SU-DHL-6 (cell line): ENCODE results near the gene SOD1.

Experiments
- H2AFZ ChIP-seq: fragments of 200-600 bp; sonication (generic); 2 replicates; pipeline ENCODE4 v1.6.1; 2014; ENCODE audit warnings: low read depth, mild to moderate bottlenecking, moderate library complexity, mixed read lengths, antibody characterized with exemption, low read length; ENCODE audit not compliant: severe bottlenecking
- H3F3A ChIP-seq: fragments of 200-600 bp; shearing (Covaris generic); 2 replicates; pipeline ENCODE4 v1.6.0; 2016; ENCODE audit warnings: antibody characterized with exemption, mild to moderate bottlenecking; ENCODE audit not compliant: insufficient read depth
- H3K27ac ChIP-seq: fragments of 200-600 bp; sonication (generic); 2 replicates; pipeline ENCODE4 v1.5.1; 2016; ENCODE audit warnings: low read depth, mild to moderate bottlenecking, low read length, moderate library complexity, mixed read lengths
- H3K27me3 ChIP-seq: fragments of 200-600 bp; sonication (generic), shearing (Covaris generic); 2 replicates; pipeline ENCODE4 v1.6.0; 2014; ENCODE audit warnings: mild to moderate bottlenecking, low read length
- H3K36me3 ChIP-seq: fragments of 200-600 bp; sonication (generic); 2 replicates; pipeline ENCODE4 v1.6.1; 2014; ENCODE audit warnings: mild to moderate bottlenecking, low read length, mixed read lengths
- H3K4me2 ChIP-seq: fragments of 300-600, 200-600 bp; shearing (Covaris generic), sonication (generic); 2 replicates; pipeline ENCODE4 v1.6.0; 2014; ENCODE audit warnings: low read length, low read depth, mild to moderate bottlenecking; ENCODE audit not compliant: poor library complexity, severe bottlenecking
- H3K4me3 ChIP-seq: fragments of 200-600 bp; sonication (generic); 2 replicates; pipeline ENCODE4 v1.5.1; 2014; ENCODE audit warnings: antibody characterized with exemption, low read length, mild to moderate bottlenecking, mixed read lengths; ENCODE audit not compliant: insufficient read depth, poor library complexity, severe bottlenecking
- H3K79me2 ChIP-seq: fragments of 200-600 bp; sonication (generic); 2 replicates; pipeline ENCODE4 v1.6.1; 2014; ENCODE audit warnings: mild to moderate bottlenecking, low read length, moderate library complexity; ENCODE audit not compliant: insufficient read depth
- H3K9ac ChIP-seq: fragments of 200-600 bp; sonication (generic); 2 replicates; pipeline ENCODE4 v1.7.0; 2014; ENCODE audit warnings: mild to moderate bottlenecking, low read length
- H3K9me2 ChIP-seq: fragments of 200-600 bp; sonication (generic); replicated peaks from 2 replicates; pipeline ENCODE4 v1.6.1; 2014; ENCODE audit warnings: low read length; ENCODE audit not compliant: insufficient read depth
- H3K9me3 ChIP-seq: fragments of 200-600 bp; sonication (generic); 2 replicates; pipeline ENCODE4 v1.6.1; 2014; ENCODE audit warnings: low read length, mixed read lengths; ENCODE audit not compliant: insufficient read depth
- H4K20me1 ChIP-seq: fragments of 200-600 bp; sonication (generic); 2 replicates; pipeline ENCODE4 v1.6.1; 2014; ENCODE audit warnings: low read depth, mild to moderate bottlenecking, antibody characterized with exemption, low read length, moderate library complexity, mixed read lengths
- CTCF ChIP-seq: fragments of 200-600 bp; sonication (generic); IDR thresholded peaks from one replicate; pipeline ENCODE4 v1.5.1; 2017; ENCODE audit warnings: antibody characterized with exemption, mild to moderate bottlenecking, low read length, moderate library complexity; ENCODE audit not compliant: insufficient read depth, poor library complexity, severe bottlenecking
- EZH2phosphoT487 ChIP-seq: fragments of 200-600 bp; sonication (generic), shearing (Covaris generic); conservative IDR thresholded peaks from 2 replicates; pipeline ENCODE4 v1.6.1; 2018; ENCODE audit warnings: mild to moderate bottlenecking, antibody characterized with exemption, low read length, moderate library complexity, mixed read lengths

SOD1 gene

GRCh38 chr21:31666445-31667010, 7.0 kb downstream of the SOD1 start:
- no peak overlapping the region for H3K4me2 ChIP-seq
- H3K27me3 ChIP-seq, result no peaks in the 10 kb centered on the region
- peaks cover 39% of the 10 kb centered on the region; the same call in 1 of the 2 replicates for H3K36me3 ChIP-seq
- H3K9me2 ChIP-seq, result no peaks in the 10 kb centered on the region
- no peak overlapping the region for H2AFZ ChIP-seq
- peaks cover 38% of the 10 kb centered on the region for H3K79me2 ChIP-seq
- TF ChIP-seq CTCF (no peak), EZH2phosphoT487 (no peak)
- H3K9ac ChIP-seq, result no peak overlapping the region
- H3F3A ChIP-seq, result peaks cover 53% of the 10 kb centered on the region
- H3K27ac ChIP-seq, result no peak overlapping the region
- H4K20me1 ChIP-seq, result no peaks in the 10 kb centered on the region
- no peak overlapping the region for H3K4me3 ChIP-seq
- H3K9me3 ChIP-seq, result no peaks in the 10 kb centered on the region

GRCh38 chr21:31667132-31667531, 7.6 kb downstream of the SOD1 start:
- peaks cover 36% of the 10 kb centered on the region; the same call in 1 of the 2 replicates for H3K36me3 ChIP-seq

GRCh38 chr21:31667639-31668038, 8.1 kb downstream of the SOD1 start:
- Histone ChIP-seq H3K9me3 (no peaks in the 10 kb centered on the region), H3K36me3 (peaks cover 36% of the 10 kb centered on the region; the same call in 1 of the 2 replicates), H3K4me2 (no peak overlapping the region), H3K27me3 (no peaks in the 10 kb centered on the region), H3K4me3 (no peak overlapping the region), H4K20me1 (no peaks in the 10 kb centered on the region), H2AFZ (no peak overlapping the region), H3K79me2 (peaks cover 27% of the 10 kb centered on the region), H3K9ac (no peak overlapping the region), H3K9me2 (no peaks in the 10 kb centered on the region), H3K27ac (no peak overlapping the region), H3F3A (peaks cover 53% of the 10 kb centered on the region)
- no peak for TF ChIP-seq EZH2phosphoT487
- TF ChIP-seq CTCF, result no peak

More at GRCh38 chr21:31667132-31667531, 7.6 kb downstream of the SOD1 start:
- Histone ChIP-seq H3K9me2 (no peaks in the 10 kb centered on the region), H3K79me2 (peaks cover 32% of the 10 kb centered on the region), H3F3A (peaks cover 53% of the 10 kb centered on the region), H3K9me3 (no peaks in the 10 kb centered on the region), H3K27me3 (no peaks in the 10 kb centered on the region), H3K27ac (no peak overlapping the region), H4K20me1 (no peaks in the 10 kb centered on the region), H3K9ac (no peak overlapping the region), H2AFZ (no peak overlapping the region), H3K4me2 (no peak overlapping the region), H3K4me3 (no peak overlapping the region)
- TF ChIP-seq CTCF, result no peak
- no peak for TF ChIP-seq EZH2phosphoT487
